SK-N-SH (cell line): ENCODE data around the gene NEK5. TPM values are rescaled to one million over a fixed set of nuclear protein-coding genes. Genes with fewer than 3 reads are reported as not detected.

Experiments used
- CTCF ChIA-PET: fragments of 300-600, 350-600 bp; formaldehyde crosslinking; extraction: SDS; loops from one replicate; lab custom pipeline; 2021; lab: Yijun Ruan, JAX
- POLR2A ChIA-PET: fragments of 350-600 bp; sonication (Branson Sonifier 250); formaldehyde crosslinking; extraction: SDS; loops from one replicate; lab custom pipeline; 2020; ENCODE audit warnings: antibody characterized with exemption, inconsistent platforms; lab: Yijun Ruan, JAX
- DNase-seq: peaks from one replicate; pipeline ENCODE4 v3.0.0; 2012
- H2AFZ ChIP-seq: fragments of 200-600 bp; sonication (generic); 2 replicates; pipeline ENCODE4 v1.8.1; 2016; ENCODE audit warnings: antibody characterized with exemption, mild to moderate bottlenecking, low read depth
- H3F3A ChIP-seq: fragments of 200-600 bp; sonication (generic); replicated peaks from 2 replicates; pipeline ENCODE3; 2016; ENCODE audit warnings: antibody characterized with exemption, mild to moderate bottlenecking; ENCODE audit not compliant: insufficient read depth
- H3K27ac ChIP-seq, 2 experiments: fragments of 200-500 bp in 1 of 2; fragments of 200-600 bp in 1 of 2; sonication (Bioruptor generic) in 1 of 2; sonication (generic), shearing (Covaris generic) in 1 of 2; 2 replicates each; pipeline versions ENCODE4 v1.5.1 to v1.6.1; 2014 to 2016; ENCODE audit warnings: low read depth in 2 of 2, inconsistent platforms in 1 of 2, low read length in 1 of 2, mild to moderate bottlenecking in 1 of 2, mixed read lengths in 1 of 2
- H3K27me3 ChIP-seq: fragments of 200-600 bp; sonication (generic), shearing (Covaris generic); 2 replicates; pipeline ENCODE4 v1.6.1; 2016; ENCODE audit warnings: mixed run types; ENCODE audit not compliant: insufficient read depth
- H3K36me3 ChIP-seq, 2 experiments: fragments of 200-500 bp in 1 of 2; fragments of 200-600 bp in 1 of 2; sonication (Bioruptor generic) in 1 of 2; sonication (generic) in 1 of 2; replicated peaks in 1 of 2; 2 replicates each; pipeline versions ENCODE3 to v1.5.1; 2014 to 2016; ENCODE audit warnings: low read length in 1 of 2, mild to moderate bottlenecking in 1 of 2; ENCODE audit not compliant: insufficient read depth in 2 of 2, control insufficient read depth in 1 of 2
- H3K4me1 ChIP-seq, 2 experiments: fragments of 200-500 bp in 1 of 2; fragments of 200-600 bp in 1 of 2; sonication (Bioruptor generic) in 1 of 2; sonication (generic), shearing (Covaris generic) in 1 of 2; 2 replicates each; pipeline versions ENCODE4 v1.5.1 to v1.6.1; 2014 to 2016; ENCODE audit warnings: low read depth in 1 of 2, low read length in 1 of 2, mixed run types in 1 of 2; ENCODE audit not compliant: insufficient read depth in 2 of 2, control insufficient read depth in 1 of 2
- H3K4me2 ChIP-seq: fragments of 200-600 bp; sonication (generic), shearing (Covaris generic); 2 replicates; pipeline ENCODE4 v1.6.1; 2017; ENCODE audit warnings: mixed run types
- H3K4me3 ChIP-seq, 2 experiments: fragments of 200-500 bp in 1 of 2; fragments of 200-600 bp in 1 of 2; sonication (Bioruptor generic) in 1 of 2; sonication (generic), shearing (Covaris generic) in 1 of 2; 2 replicates each; pipeline versions ENCODE4 v1.5.1 to v1.8.1; 2014 to 2016; ENCODE audit warnings: low read depth in 2 of 2, inconsistent platforms in 1 of 2, low read length in 1 of 2, mild to moderate bottlenecking in 1 of 2, mixed read lengths in 1 of 2, moderate library complexity in 1 of 2
- H3K79me2 ChIP-seq: fragments of 200-600 bp; sonication (generic); 2 replicates; pipeline ENCODE4 v1.8.1; 2017; ENCODE audit warnings: mild to moderate bottlenecking; ENCODE audit not compliant: insufficient read depth
- H3K9ac ChIP-seq: fragments of 200-600 bp; sonication (generic); 2 replicates; pipeline ENCODE4 v1.6.1; 2017; ENCODE audit warnings: mixed run types
- H3K9me2 ChIP-seq: fragments of 200-600 bp; sonication (generic); 2 replicates; pipeline ENCODE4 v1.6.1; 2017; ENCODE audit warnings: mixed run types
- H3K9me3 ChIP-seq: fragments of 200-600 bp; sonication (generic); 2 replicates; pipeline ENCODE4 v1.6.1; 2017; ENCODE audit warnings: mixed run types, mild to moderate bottlenecking, moderate library complexity
- H4K20me1 ChIP-seq: fragments of 200-600 bp; sonication (generic); 2 replicates; pipeline ENCODE4 v1.6.1; 2017; ENCODE audit warnings: mild to moderate bottlenecking, mixed run types; ENCODE audit not compliant: insufficient read depth
- ELF1 ChIP-seq: IDR thresholded peaks from 2 replicates; pipeline ENCODE4 v1.4.0; 2012
- EZH2phosphoT487 ChIP-seq: fragments of 200-600 bp; sonication (generic); IDR thresholded peaks from 2 replicates; pipeline ENCODE4 v1.6.1; 2017; ENCODE audit warnings: low read depth, mixed run types, mild to moderate bottlenecking, antibody characterized with exemption, moderate library complexity, borderline replicate concordance
- FOSL2 ChIP-seq: IDR thresholded peaks from 2 replicates; pipeline ENCODE4 v1.4.0; 2012; ENCODE audit warnings: low read depth, mild to moderate bottlenecking, moderate library complexity, borderline replicate concordance
- FOXJ3 ChIP-seq: sonication (generic); formaldehyde crosslinking; IDR thresholded peaks from 2 replicates; pipeline ENCODE4 v1.5.1; 2020; ENCODE audit warnings: mild to moderate bottlenecking, missing genetic modification reagents
- FOXM1 ChIP-seq: IDR thresholded peaks from 2 replicates; pipeline ENCODE4 v1.4.0; 2012; ENCODE audit warnings: low read depth, mild to moderate bottlenecking
- GABPA ChIP-seq: IDR thresholded peaks from 2 replicates; pipeline ENCODE4 v1.4.0; 2012; ENCODE audit warnings: low read depth, mild to moderate bottlenecking
- JUND ChIP-seq: IDR thresholded peaks from 2 replicates; pipeline ENCODE4 v1.4.0; 2012
- MEF2A ChIP-seq: IDR thresholded peaks from 2 replicates; pipeline ENCODE4 v1.4.0; 2012; ENCODE audit warnings: low read depth, borderline replicate concordance
- MXI1 ChIP-seq: IDR thresholded peaks from 2 replicates; pipeline ENCODE4 v1.6.1; 2012; ENCODE audit warnings: mild to moderate bottlenecking, low read depth, low read length, improper control_type of control experiment
- POLR2AphosphoS5 ChIP-seq: IDR thresholded peaks from 2 replicates; pipeline ENCODE4 v1.6.1; 2012; ENCODE audit warnings: low read depth, low read length
- RAD21 ChIP-seq: IDR thresholded peaks from 2 replicates; pipeline ENCODE4 v1.6.1; 2012; ENCODE audit warnings: mild to moderate bottlenecking, low read length
- RCOR1 ChIP-seq: fragments of 150-350 bp; IDR thresholded peaks from 2 replicates; pipeline ENCODE4 v1.6.1; 2017; ENCODE audit warnings: antibody characterized with exemption, low read length
- RFX5 ChIP-seq: IDR thresholded peaks from 2 replicates; pipeline ENCODE4 v1.6.1; 2012; ENCODE audit warnings: mild to moderate bottlenecking, improper control_type of control experiment, low read length
- TAF1 ChIP-seq: IDR thresholded peaks from 2 replicates; pipeline ENCODE4 v1.6.1; 2012; ENCODE audit warnings: low read depth, mild to moderate bottlenecking, low read length, moderate library complexity, borderline replicate concordance
- TEAD4 ChIP-seq: IDR thresholded peaks from 2 replicates; pipeline ENCODE4 v1.4.0; 2012; ENCODE audit warnings: mild to moderate bottlenecking, borderline replicate concordance; ENCODE audit not compliant: insufficient read depth
- YY1 ChIP-seq: IDR thresholded peaks from 2 replicates; pipeline ENCODE4 v1.4.0; 2012; ENCODE audit warnings: low read depth, mild to moderate bottlenecking
- WGBS: methylation state at CpG from one replicate; pipeline ENCODE4 v1.1.6; 2017; ENCODE audit warnings: low lambda C conversion rate; 5-methylcytosine and 5-hydroxymethylcytosine counted together
- polyA plus RNA-seq, 3 experiments: library from polyadenylated mRNA; depleted of rRNA; stranded (reverse); fragments of >200 nt; gene quantifications; 2 replicates each; pipeline ENCODE4 v1.2.3, GENCODE V29; 2012
- TF ChIP-seq, protein P1 (sequence below): IDR thresholded peaks from 2 replicates; pipeline ENCODE4 v1.4.0; 2012; ENCODE audit warnings: low read depth
- TF ChIP-seq, protein P2 (sequence below): IDR thresholded peaks from 2 replicates; pipeline ENCODE4; 2012
- TF ChIP-seq, protein P3 (sequence below): IDR thresholded peaks from 2 replicates; pipeline ENCODE4 v1.4.0; 2012; ENCODE audit warnings: low read depth, borderline replicate concordance
- TF ChIP-seq, protein P4 (sequence below): fragments of 150-350 bp; IDR thresholded peaks from 2 replicates; pipeline ENCODE4 v1.6.1; 2016; ENCODE audit warnings: mild to moderate bottlenecking, low read depth, low read length
- TF ChIP-seq, protein P5 (sequence below): IDR thresholded peaks from 2 replicates; pipeline ENCODE4 v1.6.1; 2012; ENCODE audit warnings: mild to moderate bottlenecking, low read depth, low read length, moderate library complexity

Gene NEK5
- polyA plus RNA-seq, 1 of the 3 experiments (the other 2 are of a cell fraction), result 0.07 TPM

DNA sequence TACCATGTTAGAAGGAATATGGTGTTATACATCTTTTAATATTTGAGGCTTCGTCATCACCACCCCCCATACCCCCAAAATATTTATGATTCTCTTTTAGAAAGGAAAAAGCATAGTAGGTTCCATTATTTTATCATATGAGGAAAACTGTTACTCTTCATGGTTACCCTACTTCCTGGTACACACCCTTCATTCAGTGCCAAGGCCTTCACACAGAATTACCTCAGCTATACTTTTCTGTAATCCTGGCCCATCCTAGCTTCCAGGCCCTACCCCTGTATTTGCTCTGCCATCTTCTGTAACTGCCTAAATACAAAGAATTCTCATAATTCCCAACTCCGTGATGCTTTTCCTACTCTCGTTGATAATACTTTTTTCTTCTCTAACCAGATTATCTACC, 108.7 kb downstream of the NEK5 start:
- TF ChIP-seq EZH2phosphoT487 (no peak), TEAD4 (no peak), MEF2A (no peak), RFX5 (no peak)
- TF ChIP-seq, protein P1, sequence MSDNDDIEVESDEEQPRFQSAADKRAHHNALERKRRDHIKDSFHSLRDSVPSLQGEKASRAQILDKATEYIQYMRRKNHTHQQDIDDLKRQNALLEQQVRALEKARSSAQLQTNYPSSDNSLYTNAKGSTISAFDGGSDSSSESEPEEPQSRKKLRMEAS, result no peak
- Histone ChIP-seq H3F3A (no peaks in the 10 kb centered on the region), H3K4me2 (no peak overlapping the region), H3K36me3 (peaks cover 46 to 61% of the 10 kb centered on the region in 2 experiments), H2AFZ (no peak overlapping the region), H3K4me3 (no peak overlapping the region), H3K27ac (no peak overlapping the region), H3K9me3 (no peaks in the 10 kb centered on the region), H3K9ac (no peak overlapping the region), H3K9me2 (no peaks in the 10 kb centered on the region), H3K4me1 (no peaks in the 10 kb centered on the region), H3K79me2 (peaks cover 48% of the 10 kb centered on the region), H4K20me1 (no peaks in the 10 kb centered on the region), H3K27me3 (no peaks in the 10 kb centered on the region)
- CTCF ChIA-PET, result no interaction called here
- 92% methylated on average over 3 of the region's 3 CpGs for WGBS
- no peak for DNase-seq
- POLR2A ChIA-PET, result no interaction called here

DNA sequence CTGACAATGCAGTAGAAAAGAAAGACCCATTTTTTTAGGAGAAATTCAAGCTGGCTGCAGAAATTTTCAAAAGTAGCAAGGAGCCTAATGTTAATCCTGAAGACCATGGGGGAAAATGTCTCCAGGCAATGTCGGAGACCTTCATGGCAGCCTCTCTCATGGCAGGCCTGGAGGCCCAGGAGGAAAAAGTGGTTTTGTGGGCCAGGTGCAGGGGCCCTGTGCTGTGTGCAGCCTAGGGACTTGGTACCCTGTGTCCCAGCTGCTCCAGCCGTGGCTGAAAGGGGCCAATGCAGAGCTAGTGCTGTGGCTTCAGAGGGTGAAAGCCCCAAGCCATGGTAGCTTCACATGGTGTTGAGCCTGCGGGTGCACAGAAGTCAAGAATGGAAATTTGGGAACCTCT, 112.6 kb downstream of the NEK5 start:
- peaks cover 0 to 9% of the 10 kb centered on the region in 2 experiments; a peak in 1 of 4 replicates for H3K4me1 ChIP-seq
- H3K4me3 ChIP-seq, result no peak overlapping the region
- no peak overlapping the region for H3K27ac ChIP-seq
- ChIA-PET POLR2A (no interaction called here), CTCF (no interaction called here)
- no peaks in the 10 kb centered on the region for H3F3A ChIP-seq
- H3K79me2 ChIP-seq, result peaks cover 78% of the 10 kb centered on the region
- DNase-seq, result no peak
- WGBS, result 96% methylated on average over 3 of the region's 3 CpGs
- no peaks in the 10 kb centered on the region for H3K27me3 ChIP-seq
- no peaks in the 10 kb centered on the region for H3K9me3 ChIP-seq
- H4K20me1 ChIP-seq, result no peaks in the 10 kb centered on the region
- peaks cover 25 to 37% of the 10 kb centered on the region in 2 experiments for H3K36me3 ChIP-seq
- H3K9me2 ChIP-seq, result no peaks in the 10 kb centered on the region
- no peak overlapping the region for H3K9ac ChIP-seq
- H2AFZ ChIP-seq, result no peak overlapping the region
- no peak overlapping the region for H3K4me2 ChIP-seq
- TF ChIP-seq POLR2AphosphoS5 (no peak), FOXJ3 (no peak), ELF1 (no peak), RAD21 (no peak), FOXM1 (no peak), EZH2phosphoT487 (no peak), RCOR1 (no peak), GABPA (no peak), TEAD4 (no peak), YY1 (no peak), FOSL2 (no peak), JUND (no peak), TAF1 (no peak), MXI1 (no peak)
- TF ChIP-seq, protein P1, result no peak
- TF ChIP-seq, protein P2, sequence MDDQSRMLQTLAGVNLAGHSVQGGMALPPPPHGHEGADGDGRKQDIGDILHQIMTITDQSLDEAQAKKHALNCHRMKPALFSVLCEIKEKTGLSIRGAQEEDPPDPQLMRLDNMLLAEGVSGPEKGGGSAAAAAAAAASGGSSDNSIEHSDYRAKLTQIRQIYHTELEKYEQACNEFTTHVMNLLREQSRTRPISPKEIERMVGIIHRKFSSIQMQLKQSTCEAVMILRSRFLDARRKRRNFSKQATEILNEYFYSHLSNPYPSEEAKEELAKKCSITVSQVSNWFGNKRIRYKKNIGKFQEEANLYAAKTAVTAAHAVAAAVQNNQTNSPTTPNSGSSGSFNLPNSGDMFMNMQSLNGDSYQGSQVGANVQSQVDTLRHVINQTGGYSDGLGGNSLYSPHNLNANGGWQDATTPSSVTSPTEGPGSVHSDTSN, result no peak
- TF ChIP-seq, protein P3, sequence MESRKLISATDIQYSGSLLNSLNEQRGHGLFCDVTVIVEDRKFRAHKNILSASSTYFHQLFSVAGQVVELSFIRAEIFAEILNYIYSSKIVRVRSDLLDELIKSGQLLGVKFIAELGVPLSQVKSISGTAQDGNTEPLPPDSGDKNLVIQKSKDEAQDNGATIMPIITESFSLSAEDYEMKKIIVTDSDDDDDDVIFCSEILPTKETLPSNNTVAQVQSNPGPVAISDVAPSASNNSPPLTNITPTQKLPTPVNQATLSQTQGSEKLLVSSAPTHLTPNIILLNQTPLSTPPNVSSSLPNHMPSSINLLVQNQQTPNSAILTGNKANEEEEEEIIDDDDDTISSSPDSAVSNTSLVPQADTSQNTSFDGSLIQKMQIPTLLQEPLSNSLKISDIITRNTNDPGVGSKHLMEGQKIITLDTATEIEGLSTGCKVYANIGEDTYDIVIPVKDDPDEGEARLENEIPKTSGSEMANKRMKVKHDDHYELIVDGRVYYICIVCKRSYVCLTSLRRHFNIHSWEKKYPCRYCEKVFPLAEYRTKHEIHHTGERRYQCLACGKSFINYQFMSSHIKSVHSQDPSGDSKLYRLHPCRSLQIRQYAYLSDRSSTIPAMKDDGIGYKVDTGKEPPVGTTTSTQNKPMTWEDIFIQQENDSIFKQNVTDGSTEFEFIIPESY, result no peak
- TF ChIP-seq, protein P4, sequence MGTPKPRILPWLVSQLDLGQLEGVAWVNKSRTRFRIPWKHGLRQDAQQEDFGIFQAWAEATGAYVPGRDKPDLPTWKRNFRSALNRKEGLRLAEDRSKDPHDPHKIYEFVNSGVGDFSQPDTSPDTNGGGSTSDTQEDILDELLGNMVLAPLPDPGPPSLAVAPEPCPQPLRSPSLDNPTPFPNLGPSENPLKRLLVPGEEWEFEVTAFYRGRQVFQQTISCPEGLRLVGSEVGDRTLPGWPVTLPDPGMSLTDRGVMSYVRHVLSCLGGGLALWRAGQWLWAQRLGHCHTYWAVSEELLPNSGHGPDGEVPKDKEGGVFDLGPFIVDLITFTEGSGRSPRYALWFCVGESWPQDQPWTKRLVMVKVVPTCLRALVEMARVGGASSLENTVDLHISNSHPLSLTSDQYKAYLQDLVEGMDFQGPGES, result no peak
- TF ChIP-seq, protein P5, sequence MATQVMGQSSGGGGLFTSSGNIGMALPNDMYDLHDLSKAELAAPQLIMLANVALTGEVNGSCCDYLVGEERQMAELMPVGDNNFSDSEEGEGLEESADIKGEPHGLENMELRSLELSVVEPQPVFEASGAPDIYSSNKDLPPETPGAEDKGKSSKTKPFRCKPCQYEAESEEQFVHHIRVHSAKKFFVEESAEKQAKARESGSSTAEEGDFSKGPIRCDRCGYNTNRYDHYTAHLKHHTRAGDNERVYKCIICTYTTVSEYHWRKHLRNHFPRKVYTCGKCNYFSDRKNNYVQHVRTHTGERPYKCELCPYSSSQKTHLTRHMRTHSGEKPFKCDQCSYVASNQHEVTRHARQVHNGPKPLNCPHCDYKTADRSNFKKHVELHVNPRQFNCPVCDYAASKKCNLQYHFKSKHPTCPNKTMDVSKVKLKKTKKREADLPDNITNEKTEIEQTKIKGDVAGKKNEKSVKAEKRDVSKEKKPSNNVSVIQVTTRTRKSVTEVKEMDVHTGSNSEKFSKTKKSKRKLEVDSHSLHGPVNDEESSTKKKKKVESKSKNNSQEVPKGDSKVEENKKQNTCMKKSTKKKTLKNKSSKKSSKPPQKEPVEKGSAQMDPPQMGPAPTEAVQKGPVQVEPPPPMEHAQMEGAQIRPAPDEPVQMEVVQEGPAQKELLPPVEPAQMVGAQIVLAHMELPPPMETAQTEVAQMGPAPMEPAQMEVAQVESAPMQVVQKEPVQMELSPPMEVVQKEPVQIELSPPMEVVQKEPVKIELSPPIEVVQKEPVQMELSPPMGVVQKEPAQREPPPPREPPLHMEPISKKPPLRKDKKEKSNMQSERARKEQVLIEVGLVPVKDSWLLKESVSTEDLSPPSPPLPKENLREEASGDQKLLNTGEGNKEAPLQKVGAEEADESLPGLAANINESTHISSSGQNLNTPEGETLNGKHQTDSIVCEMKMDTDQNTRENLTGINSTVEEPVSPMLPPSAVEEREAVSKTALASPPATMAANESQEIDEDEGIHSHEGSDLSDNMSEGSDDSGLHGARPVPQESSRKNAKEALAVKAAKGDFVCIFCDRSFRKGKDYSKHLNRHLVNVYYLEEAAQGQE, result no peak
